ENCODE data around the gene ANAPC2. TPM values are rescaled to one million over a fixed set of nuclear protein-coding genes. Genes with fewer than 3 reads are reported as not detected.

ANAPC2 gene
- total RNA-seq, 1 experiment from 2014 or later: 49.4 TPM

GRCh38 chr9:137227853-137228505, 39.6 kb upstream of the ANAPC2 start:
- no peak for TF ChIP-seq CTCF (IDR thresholded peaks at IDR 0.05; ENCODE audit: unreplicated experiment)
- intact Hi-C loops (cut with micrococcal nuclease; ENCODE audit: unreplicated experiment): loop anchor here (2.0 to 5.0 kb wide), 2 partner anchors 51 to 111 kb away; no protein-coding TSS in a partner anchor
- Mint-ChIP-seq H3K4me1 (ENCODE audit: low read depth, unreplicated experiment) (peaks cover 19% of the 10 kb centered on the region), H3K9me3 (ENCODE audit: low read depth, unreplicated experiment) (no peaks in the 10 kb centered on the region), H3K27ac (ENCODE audit: unreplicated experiment) (peak overlapping the region; percentile 95), H3K27me3 (ENCODE audit: unreplicated experiment) (no peaks in the 10 kb centered on the region), H3K4me3 (ENCODE audit: low read depth, unreplicated experiment) (peak overlapping the region; percentile 72), H3K36me3 (ENCODE audit: insufficient read depth, unreplicated experiment) (peaks cover 27% of the 10 kb centered on the region)
- no TSS peak for BruUV-seq (replicated peaks)
- no peak for DNase-seq
- CTCF ChIA-PET: interaction anchor here (0.6 to 2.4 kb wide), 11 partner anchors 9 to 108 kb away, joined by 3 to 11 read pairs (median 4); partner anchors contain the start of genes ANAPC2 and SSNA1

- BruUV-seq (replicated peaks): no TSS peak
- H3K9me3 Mint-ChIP-seq (ENCODE audit: low read depth, unreplicated experiment): no peaks in the 10 kb centered on the region
- intact Hi-C loops (cut with micrococcal nuclease; ENCODE audit: unreplicated experiment): loop anchor here (2.0 to 5.0 kb wide), 2 partner anchors 50 to 110 kb away; no protein-coding TSS in a partner anchor
- TF ChIP-seq CTCF (IDR thresholded peaks at IDR 0.05; ENCODE audit: unreplicated experiment): peak; percentile 77
- CTCF ChIA-PET: interaction anchor here (0.5 to 2.4 kb wide), 13 partner anchors 9 to 107 kb away, joined by 3 to 11 read pairs (median 4); partner anchors contain the start of genes ANAPC2 and SSNA1
- peaks cover 19% of the 10 kb centered on the region for H3K4me1 Mint-ChIP-seq (ENCODE audit: low read depth, unreplicated experiment)
- H3K36me3 Mint-ChIP-seq (ENCODE audit: insufficient read depth, unreplicated experiment): peaks cover 30% of the 10 kb centered on the region
- peak within 1 kb of the TSS; percentile 95 for H3K27ac Mint-ChIP-seq (ENCODE audit: unreplicated experiment)
- no peaks in the 10 kb centered on the region for H3K27me3 Mint-ChIP-seq (ENCODE audit: unreplicated experiment)
- peak within 1 kb of the TSS; percentile 72 for H3K4me3 Mint-ChIP-seq (ENCODE audit: low read depth, unreplicated experiment)
- DNase-seq: peak; percentile 92
Observed at GRCh38 chr9:137227054-137227852, 38.9 kb upstream of the ANAPC2 start, which contains the start of gene RNF224. TSS of gene RNF224 (plus strand) at chr9:137227502. CDS start at chr9:137228336, 834 bp downstream.

GRCh38 chr9:137226338-137227053, 38.1 kb upstream of the ANAPC2 start:
- no TSS peak for BruUV-seq (replicated peaks)
- DNase-seq: peak; percentile 63
- intact Hi-C loops (cut with micrococcal nuclease; ENCODE audit: unreplicated experiment): loop anchor here (2.0 to 5.0 kb wide), 2 partner anchors 49 to 110 kb away; no protein-coding TSS in a partner anchor
- no peaks in the 10 kb centered on the region for H3K9me3 Mint-ChIP-seq (ENCODE audit: low read depth, unreplicated experiment)
- H3K4me1 Mint-ChIP-seq (ENCODE audit: low read depth, unreplicated experiment): peaks cover 19% of the 10 kb centered on the region
- no peaks in the 10 kb centered on the region for H3K27me3 Mint-ChIP-seq (ENCODE audit: unreplicated experiment)
- CTCF ChIA-PET: interaction anchor here (0.5 to 2.4 kb wide), 6 partner anchors 10 to 99 kb away, joined by 4 to 11 read pairs (median 6); partner anchors contain the start of genes ANAPC2 and SSNA1
- TF ChIP-seq CTCF (IDR thresholded peaks at IDR 0.05; ENCODE audit: unreplicated experiment): no peak
- peak overlapping the region; percentile 95 for H3K27ac Mint-ChIP-seq (ENCODE audit: unreplicated experiment)
- H3K36me3 Mint-ChIP-seq (ENCODE audit: insufficient read depth, unreplicated experiment): peaks cover 30% of the 10 kb centered on the region
- peak overlapping the region; percentile 72 for H3K4me3 Mint-ChIP-seq (ENCODE audit: low read depth, unreplicated experiment)

All from Calu3 (cell line).